Immature natural killer cell (primary cell): Measurements from ENCODE around the gene RASL12. TPM values are rescaled to one million over a fixed set of nuclear protein-coding genes. Genes with fewer than 3 reads are reported as not detected.
A peak's percentile ranks its signal among the peaks of the same experiment; 100 is the strongest.
"Not testable (repeated sequence)": the region's sequence is repeated elsewhere in the genome, so short reads cannot be mapped to it uniquely, and the experiment has no call there.

ENCODE experiments used
- DNase-seq, 3 donors: peaks; one replicate each; pipeline ENCODE4 v3.0.0; 2022; ENCODE audit warnings: mixed read lengths in 1 of 3
- H3K27ac Mint-ChIP-seq, 6 donors: one replicate each; pipeline ENCODE4 v1.8.0; 2020; ENCODE audit warnings: mixed read lengths in 6 of 6, mild to moderate bottlenecking in 5 of 6, inconsistent platforms in 4 of 6, moderate library complexity in 3 of 6
- H3K27me3 Mint-ChIP-seq, 3 donors: one replicate each; pipeline ENCODE4 v1.8.0; 2020 to 2021; ENCODE audit warnings: low read depth in 3 of 3, mild to moderate bottlenecking in 3 of 3, mixed read lengths in 3 of 3, moderate library complexity in 3 of 3, inconsistent platforms in 1 of 3
- H3K36me3 Mint-ChIP-seq, 3 donors: one replicate each; pipeline ENCODE4 v1.8.0; 2020; ENCODE audit warnings: mixed read lengths in 3 of 3, inconsistent platforms in 2 of 3, mild to moderate bottlenecking in 2 of 3
- H3K4me1 Mint-ChIP-seq, 2 donors: one replicate each; pipeline ENCODE4 v1.8.0; 2020; ENCODE audit warnings: inconsistent platforms in 2 of 2, mild to moderate bottlenecking in 2 of 2, mixed read lengths in 2 of 2, moderate library complexity in 1 of 2
- H3K4me3 Mint-ChIP-seq, 5 donors: one replicate each; pipeline ENCODE4 v1.8.0; 2020; ENCODE audit warnings: mild to moderate bottlenecking in 5 of 5, mixed read lengths in 5 of 5, inconsistent platforms in 3 of 5, moderate library complexity in 3 of 5
- H3K9me3 Mint-ChIP-seq, 6 donors: one replicate each; pipeline ENCODE4 v1.8.0; 2020; ENCODE audit warnings: mild to moderate bottlenecking in 6 of 6, mixed read lengths in 6 of 6, inconsistent platforms in 4 of 6, moderate library complexity in 3 of 6
- polyA plus RNA-seq, 3 donors: library from polyadenylated mRNA; unstranded; fragments of 300-500 nt; fragmentation: Illumina TruSeq; gene quantifications; one replicate each; pipeline ENCODE4 v1.2.3, GENCODE V29; 2021

The RASL12 gene
- polyA plus RNA-seq, 3 donors from 2014 or later: not detected

DNA sequence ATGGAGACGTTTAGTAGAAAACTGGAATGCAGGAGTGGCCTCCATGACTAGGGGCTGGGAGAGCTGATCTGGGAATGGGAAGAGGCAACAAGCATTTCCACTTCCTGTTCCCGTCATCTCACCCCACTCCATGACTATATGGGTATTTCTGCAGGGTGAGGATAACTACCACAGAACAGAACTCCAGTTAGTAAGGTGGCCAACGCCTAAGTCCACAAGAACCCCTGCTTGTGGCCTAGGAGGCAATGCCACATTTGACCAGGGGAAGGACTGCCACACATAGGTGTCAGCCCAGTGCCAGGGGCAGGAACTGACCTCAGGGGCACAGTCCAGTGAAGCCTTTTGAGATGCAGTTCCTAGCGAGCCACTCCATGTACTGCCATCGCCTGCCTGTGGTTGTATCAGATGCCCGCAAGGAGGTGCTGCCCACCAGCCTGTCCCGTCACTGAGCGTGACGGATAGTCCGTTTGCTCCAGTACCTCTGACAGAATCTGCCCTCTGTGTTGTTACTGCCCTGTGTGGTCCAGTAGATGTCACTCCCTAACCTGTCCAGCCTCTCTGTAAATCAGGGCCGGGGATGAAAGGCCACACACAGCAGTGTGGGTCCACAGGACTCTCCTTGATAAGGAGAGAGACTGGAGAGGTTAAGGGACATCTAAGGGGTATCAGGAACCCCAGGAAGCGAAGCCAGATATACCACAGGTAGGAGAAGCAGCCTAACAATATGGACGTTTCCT is 34.8 kb downstream of the RASL12 start:
- Mint-ChIP-seq H3K27me3 (peaks cover 4 to 7% (median 4%) of the 10 kb centered on the region in 3 donors), H3K9me3 (no peaks in the 10 kb centered on the region), H3K4me1 (peaks cover 12 to 20% of the 10 kb centered on the region in 2 donors), H3K36me3 (no peaks in the 10 kb centered on the region), H3K4me3 (no peak overlapping the region), H3K27ac (peak overlapping the region in 1 of 6 donors; percentile 25)
- peak; percentile 33 to 41 (median 38) for DNase-seq

- Mint-ChIP-seq H3K27ac (peak overlapping the region in 1 of 6 donors; percentile 64), H3K4me1 (peaks cover 15 to 26% of the 10 kb centered on the region in 2 donors), H3K36me3 (peaks cover 6 to 9% (median 7%) of the 10 kb centered on the region in 3 donors), H3K4me3 (peak overlapping the region; percentile 67 to 90 (median 76)), H3K27me3 (peaks cover 2 to 7% (median 4%) of the 10 kb centered on the region in 3 donors), H3K9me3 (no peaks in the 10 kb centered on the region)
- DNase-seq: no peak
Observed at GRCh38 chr15:65029736-65030208, 38.0 kb downstream of the RASL12 start.

DNA sequence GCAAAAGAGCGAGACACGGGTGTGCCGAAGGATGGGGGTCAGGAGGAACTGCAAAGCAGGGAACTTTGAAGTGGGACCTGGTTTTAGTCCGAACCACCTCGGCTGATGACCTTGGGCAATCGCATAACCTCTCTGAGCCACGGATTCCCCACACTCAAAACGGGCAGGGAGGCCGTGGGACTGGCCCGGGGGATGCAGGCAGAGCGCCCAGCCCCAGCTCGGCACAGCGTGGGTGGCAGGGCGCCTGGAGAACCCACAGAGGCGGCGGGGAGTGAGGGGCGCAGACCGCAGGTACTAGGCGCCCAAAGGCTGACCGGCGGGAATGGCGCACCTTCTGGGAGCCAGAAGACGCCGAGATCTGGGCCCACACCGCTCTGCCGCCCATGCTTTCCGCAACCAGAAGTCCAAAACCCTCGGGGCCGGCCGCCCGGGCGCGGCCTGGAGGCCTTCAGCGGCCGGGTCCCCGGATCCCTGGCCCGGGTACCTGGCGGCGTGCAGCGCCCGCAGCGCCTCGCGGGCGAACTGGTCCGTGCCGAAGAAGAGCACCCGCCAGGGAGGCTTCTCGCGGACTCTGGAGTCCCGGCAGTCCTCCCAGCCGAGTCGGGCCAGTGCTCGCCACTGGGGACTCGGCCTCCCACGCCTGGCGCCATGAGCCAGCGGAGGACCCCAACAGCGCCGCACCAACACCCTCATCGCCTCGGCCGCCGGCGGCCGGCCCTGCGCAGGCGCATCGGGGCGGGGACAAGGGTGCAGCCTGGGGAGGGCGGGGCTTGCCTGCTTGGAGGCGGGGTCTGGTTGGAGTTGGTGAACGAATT is 38.7 kb downstream of the RASL12 start, which contains the start of gene MTFMT:
Gene MTFMT, minus strand, starts transcription at position 719 of the 815 bp plus-strand sequence. Its CDS starts 26 bp downstream, at position 693.
- Mint-ChIP-seq H3K36me3 (peaks cover 10 to 13% (median 11%) of the 10 kb centered on the region in 3 donors), H3K4me3 (peak within 1 kb of the TSS; percentile 84 to 99 (median 91)), H3K27me3 (peaks cover 2 to 7% (median 4%) of the 10 kb centered on the region in 3 donors), H3K27ac (peak within 1 kb of the TSS; percentile 52 to 92 (median 75)), H3K4me1 (peaks cover 15 to 26% of the 10 kb centered on the region in 2 donors), H3K9me3 (no peaks in the 10 kb centered on the region)
- peak; percentile 84 to 89 (median 84) for DNase-seq

GRCh38 chr15:65028338-65028737 is 39.5 kb downstream of the RASL12 start:
- Mint-ChIP-seq H3K36me3 (peaks cover 11 to 16% (median 13%) of the 10 kb centered on the region in 3 donors), H3K4me3 (peak overlapping the region; percentile 84 to 99 (median 91)), H3K4me1 (peaks cover 15 to 19% of the 10 kb centered on the region in 2 donors), H3K27ac (peak overlapping the region; percentile 52 to 92 (median 75)), H3K9me3 (no peaks in the 10 kb centered on the region), H3K27me3 (peaks cover 2 to 7% (median 4%) of the 10 kb centered on the region in 3 donors)
- no peak for DNase-seq

- H3K4me3 Mint-ChIP-seq: peak overlapping the region; percentile 84 to 99 (median 91)
- peaks cover 2 to 7% (median 4%) of the 10 kb centered on the region in 3 donors for H3K27me3 Mint-ChIP-seq
- no peaks in the 10 kb centered on the region for H3K9me3 Mint-ChIP-seq
- DNase-seq: no peak
- H3K4me1 Mint-ChIP-seq: peaks cover 14 to 15% of the 10 kb centered on the region in 2 donors
- H3K27ac Mint-ChIP-seq: no peak overlapping the region
- peaks cover 13 to 21% (median 15%) of the 10 kb centered on the region in 3 donors for H3K36me3 Mint-ChIP-seq
Observed at GRCh38 chr15:65027593-65027992, 40.2 kb downstream of the RASL12 start.

DNA sequence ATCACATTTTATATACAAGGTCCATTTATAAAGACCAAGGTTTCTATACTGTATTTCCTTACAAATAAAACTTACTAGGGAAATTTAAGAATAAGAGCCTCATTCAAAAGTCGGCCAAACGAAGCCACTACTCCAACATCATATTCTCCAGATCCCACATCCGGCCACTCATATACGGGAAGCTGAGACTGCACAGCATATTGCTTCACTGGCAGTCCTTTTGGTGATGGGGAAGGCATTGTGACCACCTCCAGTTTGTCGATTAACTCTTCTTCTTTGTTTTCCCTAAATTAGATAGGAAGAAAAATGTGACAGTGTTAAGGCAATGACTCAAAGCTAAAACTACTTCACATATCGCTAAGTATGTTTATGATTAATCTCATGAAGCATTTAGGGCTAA is 41.0 kb downstream of the RASL12 start:
- Mint-ChIP-seq H3K27me3 (peaks cover 0 to 7% (median 0%) of the 10 kb centered on the region in 3 donors), H3K4me3 (peak overlapping the region in 3 of 5 donors; percentile 14 to 30 (median 23)), H3K9me3 (no peaks in the 10 kb centered on the region), H3K4me1 (peaks cover 14 to 15% of the 10 kb centered on the region in 2 donors), H3K27ac (no peak overlapping the region), H3K36me3 (peaks cover 13 to 21% (median 15%) of the 10 kb centered on the region in 3 donors)
- DNase-seq: no peak

- Mint-ChIP-seq H3K27ac (no peak overlapping the region), H3K4me3 (no peak overlapping the region), H3K4me1 (peaks cover 0 to 1% of the 10 kb centered on the region in 2 donors), H3K36me3 (peaks cover 22 to 44% (median 29%) of the 10 kb centered on the region in 3 donors), H3K9me3 (no peaks in the 10 kb centered on the region), H3K27me3 (no peaks in the 10 kb centered on the region)
- DNase-seq: no peak
Observed at GRCh38 chr15:65021488-65021887, 46.3 kb downstream of the RASL12 start.

- Mint-ChIP-seq H3K27ac (no peak overlapping the region), H3K36me3 (peaks cover 22 to 49% (median 27%) of the 10 kb centered on the region in 3 donors)
- no peak for DNase-seq
Observed at GRCh38 chr15:65020419-65020818, 47.4 kb downstream of the RASL12 start.

GRCh38 chr15:65011198-65011597 is 56.6 kb downstream of the RASL12 start:
- not testable (repeated sequence) for H3K4me3 Mint-ChIP-seq, H3K4me1 Mint-ChIP-seq, H3K27ac Mint-ChIP-seq, DNase-seq, H3K27me3 Mint-ChIP-seq, H3K9me3 Mint-ChIP-seq
- H3K36me3 Mint-ChIP-seq: peaks cover 23 to 40% (median 35%) of the 10 kb centered on the region in 3 donors

More at GRCh38 chr15:65020419-65020818, 47.4 kb downstream of the RASL12 start:
- Mint-ChIP-seq H3K4me3 (no peak overlapping the region), H3K4me1 (peaks cover 0 to 1% of the 10 kb centered on the region in 2 donors), H3K9me3 (no peaks in the 10 kb centered on the region), H3K27me3 (peaks cover 0 to 2% (median 0%) of the 10 kb centered on the region in 3 donors)

DNA sequence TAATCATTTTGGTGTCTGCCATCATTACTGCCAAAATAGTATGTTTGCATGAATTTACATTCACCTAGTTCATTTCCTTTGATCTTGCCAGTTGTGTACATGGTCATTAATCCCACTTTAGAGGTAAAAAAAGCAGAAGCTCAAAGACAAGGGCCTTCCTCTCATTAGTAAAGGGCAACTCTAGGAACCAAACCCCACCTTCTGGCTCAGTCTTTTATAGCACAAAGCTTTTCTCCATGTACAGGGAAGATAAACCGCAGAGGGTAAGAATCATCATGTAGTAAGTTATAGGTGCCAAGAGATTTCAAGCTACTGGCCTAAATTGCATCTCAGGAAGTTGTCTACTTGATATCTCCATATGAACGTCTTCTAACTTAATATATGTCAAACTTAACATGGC is 58.8 kb downstream of the RASL12 start:
- Mint-ChIP-seq H3K36me3 (peaks cover 12 to 25% (median 23%) of the 10 kb centered on the region in 3 donors), H3K4me1 (no peaks in the 10 kb centered on the region), H3K27ac (no peak overlapping the region), H3K4me3 (no peak overlapping the region), H3K27me3 (peaks cover 0 to 3% (median under 1%) of the 10 kb centered on the region in 3 donors), H3K9me3 (peaks cover 0 to 5% (median 3%) of the 10 kb centered on the region in 6 donors)
- no peak for DNase-seq

DNA sequence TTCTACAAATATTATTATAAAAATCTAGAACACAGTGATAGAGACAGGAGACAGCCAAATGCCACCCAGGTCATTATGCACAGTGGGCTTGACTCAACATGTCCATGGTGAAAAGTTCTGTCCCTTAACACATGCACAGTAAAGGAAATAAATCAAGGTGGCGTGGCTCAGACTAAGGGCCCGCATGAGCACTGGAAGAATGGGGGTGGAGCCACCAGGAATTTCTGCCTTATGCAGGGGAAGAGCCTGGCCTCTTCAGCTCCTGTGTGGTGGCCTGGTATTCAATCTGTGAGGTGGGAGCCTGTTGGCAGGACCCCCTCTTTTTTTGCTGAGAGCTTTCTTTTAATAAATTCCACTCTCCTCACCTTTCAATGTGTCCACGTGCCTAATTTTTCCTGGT is 60.9 kb downstream of the RASL12 start:
- Mint-ChIP-seq H3K9me3 (no peaks in the 10 kb centered on the region), H3K27me3 (peaks cover 0 to 2% (median 0%) of the 10 kb centered on the region in 3 donors), H3K36me3 (peaks cover 4 to 17% (median 11%) of the 10 kb centered on the region in 3 donors), H3K27ac (no peak overlapping the region), H3K4me1 (no peaks in the 10 kb centered on the region), H3K4me3 (no peak overlapping the region)
- DNase-seq: no peak

- Mint-ChIP-seq H3K36me3 (peaks cover 4 to 15% (median 11%) of the 10 kb centered on the region in 3 donors), H3K27me3 (peaks cover 0 to 2% (median 0%) of the 10 kb centered on the region in 3 donors), H3K4me1 (no peaks in the 10 kb centered on the region), H3K9me3 (no peaks in the 10 kb centered on the region), H3K27ac (no peak overlapping the region), H3K4me3 (no peak overlapping the region)
- DNase-seq: no peak
Observed at GRCh38 chr15:65004993-65005392, 62.8 kb downstream of the RASL12 start.
